IPS-15b (cell line): ENCODE results near the gene PNPLA7.
"Not testable (repeated sequence)": the region's sequence is repeated elsewhere in the genome, so short reads cannot be mapped to it uniquely, and the experiment has no call there.

ENCODE experiments used
- H3K27me3 ChIP-seq: one replicate; pipeline ENCODE4 v1.6.1; 2013; ENCODE audit warnings: low read length; ENCODE audit not compliant: control insufficient read depth, insufficient read depth
- H3K36me3 ChIP-seq: one replicate; pipeline ENCODE4 v1.6.1; 2013; ENCODE audit warnings: low read length; ENCODE audit not compliant: control insufficient read depth, insufficient read depth
- H3K4me1 ChIP-seq: one replicate; pipeline ENCODE4 v1.6.1; 2013; ENCODE audit warnings: mild to moderate bottlenecking, low read length; ENCODE audit not compliant: control insufficient read depth, insufficient read depth
- H3K4me3 ChIP-seq: one replicate; pipeline ENCODE4 v1.5.1; 2013; ENCODE audit warnings: low read depth, low read length
- H3K9ac ChIP-seq: one replicate; pipeline ENCODE4 v1.6.1; 2013; ENCODE audit warnings: low read depth, mild to moderate bottlenecking, low read length
- H3K9me3 ChIP-seq: one replicate; pipeline ENCODE4 v1.6.1; 2013; ENCODE audit warnings: mild to moderate bottlenecking, low read length; ENCODE audit not compliant: control insufficient read depth, insufficient read depth

PNPLA7 gene

GRCh38 chr9:137550231-137550621 is at the start of gene PNPLA7:
Gene PNPLA7 (minus strand): TSS chr9:137550402. CDS start chr9:137550197, 205 bp downstream.
- Histone ChIP-seq H3K9me3 (no peaks in the 10 kb centered on the region), H3K27me3 (no peaks in the 10 kb centered on the region), H3K4me1 (no peaks in the 10 kb centered on the region), H3K4me3 (peak within 1 kb of the TSS; percentile 59), H3K9ac (no peak within 1 kb of the TSS), H3K36me3 (peaks cover 7% of the 10 kb centered on the region)

DNA sequence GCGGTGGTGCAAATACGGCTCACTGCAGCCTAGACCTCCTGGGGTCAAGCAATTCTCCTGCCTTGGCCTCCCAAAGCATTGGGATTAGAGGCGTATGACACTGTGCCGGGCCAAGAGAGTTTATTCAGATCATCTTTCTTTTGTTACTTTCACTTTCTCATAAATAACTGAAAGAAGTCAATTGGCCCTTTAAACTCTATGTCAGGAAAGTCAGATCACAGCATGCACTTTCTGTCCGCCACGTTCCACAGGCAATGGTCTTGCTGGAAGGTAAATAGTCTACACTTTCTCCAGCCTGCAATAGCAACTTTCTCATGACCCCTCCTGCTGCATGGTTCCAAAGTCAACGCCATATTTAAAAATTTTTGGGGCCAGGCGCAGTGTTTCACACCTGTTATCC is 48.7 kb upstream of the PNPLA7 start:
- no peaks in the 10 kb centered on the region for H3K36me3 ChIP-seq
- H3K4me1 ChIP-seq = peaks cover under 1% of the 10 kb centered on the region
- H3K9me3 ChIP-seq = no peaks in the 10 kb centered on the region
- H3K27me3 ChIP-seq = peaks cover 5% of the 10 kb centered on the region
- H3K4me3 ChIP-seq = no peak overlapping the region
- H3K9ac ChIP-seq = no peak overlapping the region

DNA sequence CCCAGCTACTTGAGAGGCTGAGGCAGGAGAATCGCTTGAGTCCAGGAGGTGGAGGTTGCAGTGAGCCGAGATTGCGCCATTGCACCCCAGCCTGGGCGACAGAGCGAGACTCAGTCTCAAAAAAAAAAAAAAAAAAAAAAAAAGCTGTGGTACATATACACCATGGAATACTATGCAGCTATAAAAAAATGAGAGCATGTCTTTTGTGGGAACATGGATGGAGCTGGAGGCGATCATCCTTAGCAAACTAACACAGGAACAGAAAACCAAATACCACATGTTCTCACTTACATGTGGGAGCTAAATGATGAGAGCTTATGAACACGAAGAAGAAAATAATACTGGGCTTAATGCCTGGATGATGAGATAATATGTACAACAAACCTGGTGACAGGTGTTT is 46.4 kb upstream of the PNPLA7 start:
- H3K9ac ChIP-seq, H3K27me3 ChIP-seq, H3K36me3 ChIP-seq, H3K9me3 ChIP-seq, H3K4me3 ChIP-seq, H3K4me1 ChIP-seq: not testable (repeated sequence)

DNA sequence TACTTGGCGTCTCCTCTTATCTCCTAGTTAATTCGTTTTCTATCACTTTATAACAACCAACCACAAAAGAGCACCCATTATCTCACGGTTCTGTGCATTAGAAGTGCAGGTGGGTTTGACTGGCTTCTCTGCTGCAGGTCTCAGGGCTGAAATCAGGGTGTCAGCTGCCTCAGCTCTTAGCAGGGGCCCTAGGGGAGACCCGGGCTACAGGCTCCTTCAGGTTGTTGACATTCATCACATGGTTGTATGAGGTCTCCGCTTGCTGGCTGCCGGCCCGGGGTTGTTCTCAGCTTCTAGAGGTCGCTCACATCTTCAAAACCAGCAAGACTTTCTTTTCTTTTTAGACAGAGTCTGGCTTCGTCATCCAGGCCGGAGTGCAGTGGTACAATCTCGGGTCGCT is 43.0 kb upstream of the PNPLA7 start:
- H3K27me3 ChIP-seq = no peaks in the 10 kb centered on the region
- H3K9me3 ChIP-seq = no peaks in the 10 kb centered on the region
- H3K4me1 ChIP-seq = peaks cover 3% of the 10 kb centered on the region
- H3K9ac ChIP-seq = no peak overlapping the region
- H3K4me3 ChIP-seq = no peak overlapping the region
- peaks cover 12% of the 10 kb centered on the region for H3K36me3 ChIP-seq

GRCh38 chr9:137592767-137593166 is 42.6 kb upstream of the PNPLA7 start:
- no peaks in the 10 kb centered on the region for H3K27me3 ChIP-seq

GRCh38 chr9:137590469-137591383 is 40.5 kb upstream of the PNPLA7 start, which contains the start of gene ZMYND19:
Gene ZMYND19 (minus strand): TSS chr9:137590512. CDS start chr9:137590263, 249 bp downstream.
- Histone ChIP-seq H3K27me3 (no peaks in the 10 kb centered on the region), H3K4me1 (peaks cover 3% of the 10 kb centered on the region), H3K4me3 (peak within 1 kb of the TSS; percentile 78), H3K36me3 (peaks cover 36% of the 10 kb centered on the region), H3K9ac (peak within 1 kb of the TSS; percentile 81), H3K9me3 (no peaks in the 10 kb centered on the region)

More at GRCh38 chr9:137592767-137593166, 42.6 kb upstream of the PNPLA7 start:
- Histone ChIP-seq H3K9ac (no peak overlapping the region), H3K9me3 (no peaks in the 10 kb centered on the region), H3K36me3 (peaks cover 17% of the 10 kb centered on the region), H3K4me1 (peaks cover 3% of the 10 kb centered on the region), H3K4me3 (no peak overlapping the region)

DNA sequence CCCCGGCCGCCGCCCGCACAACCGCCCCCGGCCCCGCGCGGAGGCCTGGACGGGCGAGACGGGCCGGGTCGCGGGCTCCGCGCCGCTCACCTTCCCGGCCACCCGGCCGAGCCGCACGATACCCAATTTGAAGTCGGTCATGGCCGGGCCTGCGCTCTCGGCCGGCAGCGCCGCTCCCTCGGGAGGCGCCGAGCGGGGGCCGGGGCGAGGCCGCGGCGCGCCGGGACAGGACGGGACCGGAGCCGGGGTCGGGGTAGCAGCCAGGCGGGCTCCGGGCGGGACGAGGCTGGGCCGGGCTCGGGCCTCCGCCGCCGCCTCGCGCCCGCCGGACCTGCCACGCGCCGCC is 39.9 kb upstream of the PNPLA7 start:
- no peaks in the 10 kb centered on the region for H3K9me3 ChIP-seq
- H3K4me3 ChIP-seq = peak overlapping the region; percentile 78
- peaks cover 3% of the 10 kb centered on the region for H3K4me1 ChIP-seq
- H3K27me3 ChIP-seq = no peaks in the 10 kb centered on the region
- H3K36me3 ChIP-seq = peaks cover 38% of the 10 kb centered on the region
- no peak overlapping the region for H3K9ac ChIP-seq

GRCh38 chr9:137589441-137590122 is 39.4 kb upstream of the PNPLA7 start:
- Histone ChIP-seq H3K9ac (peak overlapping the region; percentile 81), H3K4me3 (peak overlapping the region; percentile 78), H3K36me3 (peaks cover 40% of the 10 kb centered on the region), H3K9me3 (no peaks in the 10 kb centered on the region), H3K4me1 (peaks cover 3% of the 10 kb centered on the region), H3K27me3 (no peaks in the 10 kb centered on the region)

GRCh38 chr9:137588891-137589290 is 38.7 kb upstream of the PNPLA7 start:
- Histone ChIP-seq H3K36me3 (peaks cover 46% of the 10 kb centered on the region), H3K27me3 (no peaks in the 10 kb centered on the region), H3K9ac (peak overlapping the region; percentile 81), H3K9me3 (no peaks in the 10 kb centered on the region), H3K4me3 (peak overlapping the region; percentile 78), H3K4me1 (peaks cover 3% of the 10 kb centered on the region)

DNA sequence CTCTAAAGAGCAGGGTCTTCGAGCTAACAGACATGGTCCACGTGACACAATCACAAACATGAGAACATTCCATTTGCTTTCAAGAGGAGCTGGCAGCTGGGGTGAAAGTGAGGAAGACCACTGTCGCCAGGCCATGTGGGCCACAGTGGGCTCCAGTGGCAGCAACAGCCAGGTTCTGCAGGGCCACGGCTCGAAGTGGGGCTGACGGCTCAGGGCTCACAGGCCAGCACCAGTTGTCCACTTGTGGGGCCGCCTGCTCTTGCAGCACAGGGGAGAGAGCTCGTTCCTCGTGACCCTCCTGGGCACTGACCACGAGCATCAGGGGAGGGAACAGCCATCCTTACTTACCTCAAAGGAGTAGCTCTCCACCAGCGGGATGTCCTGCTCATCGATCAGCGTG is 38.1 kb upstream of the PNPLA7 start:
- peaks cover 49% of the 10 kb centered on the region for H3K36me3 ChIP-seq
- peaks cover 3% of the 10 kb centered on the region for H3K4me1 ChIP-seq
- no peaks in the 10 kb centered on the region for H3K9me3 ChIP-seq
- no peaks in the 10 kb centered on the region for H3K27me3 ChIP-seq
- H3K9ac ChIP-seq = peak overlapping the region; percentile 9
- no peak overlapping the region for H3K4me3 ChIP-seq

DNA sequence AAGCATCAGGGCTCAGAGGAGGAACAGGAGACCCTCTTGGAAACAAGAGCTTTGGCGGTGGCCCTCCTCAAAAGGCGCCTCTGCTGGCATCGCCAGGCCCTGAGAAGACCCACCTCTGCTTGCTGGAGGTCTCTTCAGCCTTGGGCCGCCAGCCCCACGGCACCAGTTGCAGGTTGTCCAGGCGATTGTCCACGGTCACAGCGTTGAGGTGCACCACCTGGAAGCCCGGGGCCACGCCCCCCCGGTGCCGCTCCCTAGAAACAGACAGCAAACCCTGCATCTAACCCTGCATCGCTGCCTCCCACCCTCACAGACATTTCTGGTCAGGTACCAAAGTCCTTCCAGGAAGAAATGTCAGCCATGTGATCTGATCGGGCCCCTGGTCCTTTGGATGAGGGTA is 36.7 kb upstream of the PNPLA7 start:
- no peaks in the 10 kb centered on the region for H3K9me3 ChIP-seq
- H3K4me1 ChIP-seq = peaks cover 3% of the 10 kb centered on the region
- peaks cover 62% of the 10 kb centered on the region for H3K36me3 ChIP-seq
- H3K9ac ChIP-seq = no peak overlapping the region
- no peaks in the 10 kb centered on the region for H3K27me3 ChIP-seq
- H3K4me3 ChIP-seq = no peak overlapping the region

GRCh38 chr9:137583957-137584356 is 33.8 kb upstream of the PNPLA7 start:
- Histone ChIP-seq H3K9me3 (no peaks in the 10 kb centered on the region), H3K27me3 (no peaks in the 10 kb centered on the region), H3K4me3 (no peak overlapping the region), H3K36me3 (peaks cover 69% of the 10 kb centered on the region), H3K4me1 (peaks cover 2% of the 10 kb centered on the region), H3K9ac (no peak overlapping the region)
